Measurements from ENCODE around the gene RHOC.

DNA sequence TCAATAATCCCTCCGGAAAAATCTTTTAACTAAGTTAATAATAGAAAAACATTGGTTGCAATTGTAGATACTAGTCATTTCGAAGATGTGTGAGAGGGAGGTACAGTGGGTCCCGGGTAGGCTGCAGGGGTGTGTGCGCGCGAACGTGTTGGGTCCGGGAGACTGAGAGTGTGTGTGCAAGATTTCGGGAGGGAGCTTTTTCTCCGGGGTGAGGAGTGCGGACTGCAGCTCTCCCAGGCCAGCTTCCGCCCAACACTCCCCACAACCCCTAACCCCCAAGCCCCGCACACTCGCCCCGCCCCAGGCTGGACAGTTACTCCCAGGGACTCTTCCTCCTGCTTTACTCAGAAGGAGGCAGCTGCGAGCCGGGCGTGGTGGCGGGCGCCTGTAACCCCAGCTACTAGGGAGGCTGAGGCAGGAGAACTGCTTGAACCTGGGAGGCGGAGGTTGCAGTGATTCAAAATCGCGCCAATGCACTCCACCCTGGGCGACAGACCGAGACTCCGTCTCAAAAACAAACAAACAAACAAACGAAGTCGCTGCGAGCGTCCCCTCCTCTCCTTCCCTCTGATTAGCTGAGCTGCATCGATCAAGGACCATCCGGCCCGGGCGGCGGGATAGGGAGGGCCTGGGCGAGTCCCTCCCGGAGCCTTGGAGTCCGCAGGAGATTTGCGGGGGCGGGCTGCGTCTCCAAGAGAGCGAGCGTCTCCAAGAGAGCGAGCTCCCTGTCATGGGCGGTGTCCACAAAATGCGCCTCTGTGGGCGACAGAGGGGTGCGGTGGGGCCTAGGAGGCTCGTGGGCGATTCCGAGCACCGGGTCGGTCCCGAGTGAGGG, 36.5 kb upstream of the RHOC start:
- TF ChIP-seq POLR2A (IDR thresholded peaks at IDR 0.05; ENCODE audit: low read length) (no peak), GATA1 (IDR thresholded peaks at IDR 0.05; ENCODE audit: low read depth, low read length) (no peak)
